Endothelial cell (in vitro differentiated cells): ENCODE measurements around the gene MKNK1. TPM values are rescaled to one million over a fixed set of nuclear protein-coding genes. Genes with fewer than 3 reads are reported as not detected.
A peak's percentile ranks its signal among the peaks of the same experiment; 100 is the strongest.

ENCODE experiments used
- DNase-seq: peaks from one replicate; pipeline ENCODE4 v3.0.0; 2021; ENCODE audit warnings: low spot score
- H3K27ac Mint-ChIP-seq: one replicate; pipeline ENCODE4 v1.8.0; 2021; ENCODE audit warnings: mixed read lengths, inconsistent platforms; ENCODE audit not compliant: unreplicated experiment
- H3K27me3 Mint-ChIP-seq: one replicate; pipeline ENCODE4 v1.8.0; 2021; ENCODE audit warnings: mild to moderate bottlenecking, moderate library complexity, mixed read lengths, inconsistent platforms; ENCODE audit not compliant: unreplicated experiment
- H3K36me3 Mint-ChIP-seq: one replicate; pipeline ENCODE4 v1.8.0; 2021; ENCODE audit warnings: mild to moderate bottlenecking, low read depth, mixed read lengths, inconsistent platforms; ENCODE audit not compliant: unreplicated experiment
- H3K4me1 Mint-ChIP-seq: one replicate; pipeline ENCODE4 v1.8.0; 2021; ENCODE audit warnings: mild to moderate bottlenecking, mixed read lengths, inconsistent platforms; ENCODE audit not compliant: unreplicated experiment
- H3K4me3 Mint-ChIP-seq: one replicate; pipeline ENCODE4 v1.8.0; 2021; ENCODE audit warnings: mild to moderate bottlenecking, mixed read lengths, inconsistent platforms; ENCODE audit not compliant: unreplicated experiment
- H3K9me3 Mint-ChIP-seq: one replicate; pipeline ENCODE4 v1.8.0; 2021; ENCODE audit warnings: mixed read lengths, inconsistent platforms; ENCODE audit not compliant: unreplicated experiment
- total RNA-seq: library from RNA; stranded (reverse); fragmentation: NEBNext Ultra II Directional; extraction: Animal tissue kit (Norgen Biotek cat#: 25700); gene quantifications from one replicate; pipeline ENCODE4 v1.2.1, GENCODE V29; 2021; ENCODE audit not compliant: unreplicated experiment
- TF ChIP-seq, protein P1 (sequence below): fragments of 200-600 bp; sonication (generic); IDR thresholded peaks from one replicate; pipeline ENCODE4 v1.5.0; 2021; ENCODE audit warnings: antibody characterized with exemption; ENCODE audit not compliant: unreplicated experiment

Gene MKNK1
- total RNA-seq, 1 donor from 2014 or later, result 57.9 TPM

- peaks cover 3% of the 10 kb centered on the region for H3K27me3 Mint-ChIP-seq
Measured at GRCh38 chr1:46549697-46550681, 54.1 kb downstream of the MKNK1 start.

DNA sequence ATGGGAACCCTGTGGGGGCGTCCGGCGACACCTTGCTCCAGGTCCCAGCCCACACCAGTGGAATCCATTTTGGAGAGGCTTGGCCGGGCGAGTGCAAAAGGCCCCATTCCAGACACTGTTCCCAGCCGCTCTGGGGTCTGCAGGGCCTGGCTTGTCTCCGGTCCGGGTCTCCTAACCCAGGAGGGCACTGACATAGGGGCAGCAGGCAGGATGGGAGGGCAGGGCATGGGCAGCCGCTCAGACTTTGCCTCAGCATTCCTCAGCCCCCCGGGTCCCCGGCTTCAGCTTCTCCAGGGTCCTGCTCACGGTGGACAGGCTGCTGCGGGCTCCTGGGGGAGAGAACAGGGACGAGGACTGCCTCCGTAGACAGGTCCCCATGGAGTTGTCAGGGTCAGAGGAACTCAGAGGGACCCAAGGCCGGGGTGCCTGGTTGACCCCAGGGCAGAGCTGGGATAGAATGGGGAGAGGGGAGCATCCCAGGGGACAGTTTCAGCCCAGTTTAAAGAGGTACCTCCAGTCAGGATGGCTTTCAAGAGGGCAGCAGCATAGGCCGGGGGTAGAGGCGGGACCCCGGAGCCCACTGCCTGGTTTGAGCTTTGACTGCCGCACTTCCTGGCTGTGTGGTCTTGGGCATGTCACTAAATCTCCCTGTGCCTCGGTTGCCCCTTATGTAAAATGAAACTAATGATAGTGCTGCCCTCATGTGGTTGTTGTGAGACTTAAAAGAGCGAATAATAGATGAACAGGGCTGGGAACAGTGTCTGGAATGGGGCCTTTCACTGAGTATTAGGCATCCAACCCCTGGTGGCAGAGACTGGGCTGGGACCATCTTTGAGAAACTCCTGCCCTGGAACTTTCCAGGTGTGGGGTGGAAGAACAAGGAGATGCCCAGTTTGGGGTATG is 56.3 kb downstream of the MKNK1 start:
- H3K4me1 Mint-ChIP-seq, result peaks cover 21% of the 10 kb centered on the region
- H3K9me3 Mint-ChIP-seq, result no peaks in the 10 kb centered on the region
- H3K4me3 Mint-ChIP-seq, result no peak overlapping the region
- H3K27me3 Mint-ChIP-seq, result peaks cover 17% of the 10 kb centered on the region
- DNase-seq, result no peak
- peaks cover under 1% of the 10 kb centered on the region for H3K36me3 Mint-ChIP-seq
- H3K27ac Mint-ChIP-seq, result no peak overlapping the region
- TF ChIP-seq, protein P1, sequence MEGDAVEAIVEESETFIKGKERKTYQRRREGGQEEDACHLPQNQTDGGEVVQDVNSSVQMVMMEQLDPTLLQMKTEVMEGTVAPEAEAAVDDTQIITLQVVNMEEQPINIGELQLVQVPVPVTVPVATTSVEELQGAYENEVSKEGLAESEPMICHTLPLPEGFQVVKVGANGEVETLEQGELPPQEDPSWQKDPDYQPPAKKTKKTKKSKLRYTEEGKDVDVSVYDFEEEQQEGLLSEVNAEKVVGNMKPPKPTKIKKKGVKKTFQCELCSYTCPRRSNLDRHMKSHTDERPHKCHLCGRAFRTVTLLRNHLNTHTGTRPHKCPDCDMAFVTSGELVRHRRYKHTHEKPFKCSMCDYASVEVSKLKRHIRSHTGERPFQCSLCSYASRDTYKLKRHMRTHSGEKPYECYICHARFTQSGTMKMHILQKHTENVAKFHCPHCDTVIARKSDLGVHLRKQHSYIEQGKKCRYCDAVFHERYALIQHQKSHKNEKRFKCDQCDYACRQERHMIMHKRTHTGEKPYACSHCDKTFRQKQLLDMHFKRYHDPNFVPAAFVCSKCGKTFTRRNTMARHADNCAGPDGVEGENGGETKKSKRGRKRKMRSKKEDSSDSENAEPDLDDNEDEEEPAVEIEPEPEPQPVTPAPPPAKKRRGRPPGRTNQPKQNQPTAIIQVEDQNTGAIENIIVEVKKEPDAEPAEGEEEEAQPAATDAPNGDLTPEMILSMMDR, result no peak

More at GRCh38 chr1:46549697-46550681, 54.1 kb downstream of the MKNK1 start:
- Mint-ChIP-seq H3K27ac (peak overlapping the region; percentile 53), H3K9me3 (no peaks in the 10 kb centered on the region), H3K4me1 (peaks cover 12% of the 10 kb centered on the region), H3K36me3 (no peaks in the 10 kb centered on the region), H3K4me3 (no peak overlapping the region)
- TF ChIP-seq, protein P1, result no peak
- peak; percentile 32 for DNase-seq

- Mint-ChIP-seq H3K27ac (no peak overlapping the region), H3K36me3 (peaks cover 5% of the 10 kb centered on the region), H3K9me3 (no peaks in the 10 kb centered on the region), H3K4me1 (peaks cover 25% of the 10 kb centered on the region), H3K27me3 (peaks cover 22% of the 10 kb centered on the region), H3K4me3 (no peak overlapping the region)
- TF ChIP-seq, protein P1, result no peak
- no peak for DNase-seq
Measured at GRCh38 chr1:46546210-46546609, 57.9 kb downstream of the MKNK1 start.

DNA sequence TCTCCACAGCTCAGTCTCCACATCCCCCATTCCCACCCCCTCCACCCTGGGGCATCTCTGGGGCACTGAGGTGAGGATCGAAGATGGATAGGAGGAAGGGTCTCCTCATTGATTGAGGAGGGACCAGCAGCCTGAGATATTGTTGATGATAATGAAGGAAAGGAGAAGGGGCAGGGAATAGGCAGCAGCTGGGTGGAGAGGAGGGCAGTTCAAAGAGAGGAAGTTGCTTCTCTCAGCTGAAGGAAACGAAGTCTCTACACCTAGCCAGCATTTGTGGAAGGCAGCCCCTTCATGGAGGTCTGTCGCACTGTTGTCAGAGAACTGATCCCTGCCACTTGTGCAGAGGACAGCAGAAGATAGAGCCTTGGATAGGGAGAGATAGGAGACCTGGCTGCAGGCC is 58.3 kb downstream of the MKNK1 start:
- Mint-ChIP-seq H3K9me3 (no peaks in the 10 kb centered on the region), H3K4me1 (peaks cover 25% of the 10 kb centered on the region), H3K4me3 (no peak overlapping the region), H3K27me3 (peaks cover 24% of the 10 kb centered on the region), H3K27ac (no peak overlapping the region), H3K36me3 (peaks cover 5% of the 10 kb centered on the region)
- TF ChIP-seq, protein P1, result no peak
- DNase-seq, result no peak
